Measurements from ENCODE around the gene MIER3.

DNA sequence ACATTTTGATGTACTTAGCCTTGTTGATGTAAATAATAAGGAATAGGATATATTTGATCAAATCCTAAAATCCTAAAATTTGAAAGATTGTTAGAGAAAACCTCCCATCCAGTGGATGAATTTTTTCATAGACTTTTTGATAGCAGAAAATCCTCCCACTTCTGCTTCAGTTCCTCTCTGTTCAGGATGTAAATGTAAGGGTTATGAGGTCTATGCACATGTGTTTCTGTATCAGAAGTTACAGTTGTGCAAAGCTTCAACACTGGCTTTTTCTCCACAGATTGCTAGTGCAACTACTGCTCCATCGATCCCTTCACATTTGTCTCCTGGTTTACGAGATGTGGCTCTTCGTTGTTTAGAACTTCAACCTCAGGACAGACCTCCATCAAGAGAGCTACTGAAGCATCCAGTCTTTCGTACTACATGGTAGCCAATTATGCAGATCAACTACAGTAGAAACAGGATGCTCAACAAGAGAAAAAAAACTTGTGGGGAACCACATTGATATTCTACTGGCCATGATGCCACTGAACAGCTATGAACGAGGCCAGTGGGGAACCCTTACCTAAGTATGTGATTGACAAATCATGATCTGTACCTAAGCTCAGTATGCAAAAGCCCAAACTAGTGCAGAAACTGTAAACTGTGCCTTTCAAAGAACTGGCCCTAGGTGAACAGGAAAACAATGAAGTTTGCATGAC, 58.5 kb downstream of the MIER3 start:
- TF ChIP-seq, protein P1, sequence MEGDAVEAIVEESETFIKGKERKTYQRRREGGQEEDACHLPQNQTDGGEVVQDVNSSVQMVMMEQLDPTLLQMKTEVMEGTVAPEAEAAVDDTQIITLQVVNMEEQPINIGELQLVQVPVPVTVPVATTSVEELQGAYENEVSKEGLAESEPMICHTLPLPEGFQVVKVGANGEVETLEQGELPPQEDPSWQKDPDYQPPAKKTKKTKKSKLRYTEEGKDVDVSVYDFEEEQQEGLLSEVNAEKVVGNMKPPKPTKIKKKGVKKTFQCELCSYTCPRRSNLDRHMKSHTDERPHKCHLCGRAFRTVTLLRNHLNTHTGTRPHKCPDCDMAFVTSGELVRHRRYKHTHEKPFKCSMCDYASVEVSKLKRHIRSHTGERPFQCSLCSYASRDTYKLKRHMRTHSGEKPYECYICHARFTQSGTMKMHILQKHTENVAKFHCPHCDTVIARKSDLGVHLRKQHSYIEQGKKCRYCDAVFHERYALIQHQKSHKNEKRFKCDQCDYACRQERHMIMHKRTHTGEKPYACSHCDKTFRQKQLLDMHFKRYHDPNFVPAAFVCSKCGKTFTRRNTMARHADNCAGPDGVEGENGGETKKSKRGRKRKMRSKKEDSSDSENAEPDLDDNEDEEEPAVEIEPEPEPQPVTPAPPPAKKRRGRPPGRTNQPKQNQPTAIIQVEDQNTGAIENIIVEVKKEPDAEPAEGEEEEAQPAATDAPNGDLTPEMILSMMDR (IDR thresholded peaks at IDR 0.05; ENCODE audit: insufficient read depth, low read length) = no peak
- TF ChIP-seq GABPA (IDR thresholded peaks at IDR 0.05; ENCODE audit: low read depth) (no peak), POLR2AphosphoS5 (IDR thresholded peaks at IDR 0.05; ENCODE audit: low read depth) (no peak), SPI1 (IDR thresholded peaks at IDR 0.05; ENCODE audit: borderline replicate concordance, low read depth) (no peak)
- TF ChIP-seq, protein P2, sequence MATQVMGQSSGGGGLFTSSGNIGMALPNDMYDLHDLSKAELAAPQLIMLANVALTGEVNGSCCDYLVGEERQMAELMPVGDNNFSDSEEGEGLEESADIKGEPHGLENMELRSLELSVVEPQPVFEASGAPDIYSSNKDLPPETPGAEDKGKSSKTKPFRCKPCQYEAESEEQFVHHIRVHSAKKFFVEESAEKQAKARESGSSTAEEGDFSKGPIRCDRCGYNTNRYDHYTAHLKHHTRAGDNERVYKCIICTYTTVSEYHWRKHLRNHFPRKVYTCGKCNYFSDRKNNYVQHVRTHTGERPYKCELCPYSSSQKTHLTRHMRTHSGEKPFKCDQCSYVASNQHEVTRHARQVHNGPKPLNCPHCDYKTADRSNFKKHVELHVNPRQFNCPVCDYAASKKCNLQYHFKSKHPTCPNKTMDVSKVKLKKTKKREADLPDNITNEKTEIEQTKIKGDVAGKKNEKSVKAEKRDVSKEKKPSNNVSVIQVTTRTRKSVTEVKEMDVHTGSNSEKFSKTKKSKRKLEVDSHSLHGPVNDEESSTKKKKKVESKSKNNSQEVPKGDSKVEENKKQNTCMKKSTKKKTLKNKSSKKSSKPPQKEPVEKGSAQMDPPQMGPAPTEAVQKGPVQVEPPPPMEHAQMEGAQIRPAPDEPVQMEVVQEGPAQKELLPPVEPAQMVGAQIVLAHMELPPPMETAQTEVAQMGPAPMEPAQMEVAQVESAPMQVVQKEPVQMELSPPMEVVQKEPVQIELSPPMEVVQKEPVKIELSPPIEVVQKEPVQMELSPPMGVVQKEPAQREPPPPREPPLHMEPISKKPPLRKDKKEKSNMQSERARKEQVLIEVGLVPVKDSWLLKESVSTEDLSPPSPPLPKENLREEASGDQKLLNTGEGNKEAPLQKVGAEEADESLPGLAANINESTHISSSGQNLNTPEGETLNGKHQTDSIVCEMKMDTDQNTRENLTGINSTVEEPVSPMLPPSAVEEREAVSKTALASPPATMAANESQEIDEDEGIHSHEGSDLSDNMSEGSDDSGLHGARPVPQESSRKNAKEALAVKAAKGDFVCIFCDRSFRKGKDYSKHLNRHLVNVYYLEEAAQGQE (IDR thresholded peaks at IDR 0.05; ENCODE audit: insufficient replicate concordance, low read depth) = no peak

Data from HL-60 (cell line).